ENCODE results near the gene SYDE1. TPM values are rescaled to one million over a fixed set of nuclear protein-coding genes. Genes with fewer than 3 reads are reported as not detected.
"Not testable (repeated sequence)": the region's sequence is repeated elsewhere in the genome, so short reads cannot be mapped to it uniquely, and the experiment has no call there.

Gene SYDE1
- total RNA-seq, 2 donors from 2014 or later, result 17.3 to 28.9 TPM

- H3K4me3 ChIP-seq, result no peak overlapping the region
- H3K9me3 ChIP-seq, result no peaks in the 10 kb centered on the region
These were observed 11.0 kb upstream of the SYDE1 start for GRCh38 chr19:15096223-15096622.

GRCh38 chr19:15097980-15098379 lies 9.2 kb upstream of the SYDE1 start:
- not testable (repeated sequence) for H3K27me3 ChIP-seq; H3K36me3 ChIP-seq; H3K27ac ChIP-seq; H3K4me1 ChIP-seq; H3K9me3 ChIP-seq; H3K4me3 ChIP-seq; DNase-seq (ENCODE audit: low spot score)

More at GRCh38 chr19:15096223-15096622, 11.0 kb upstream of the SYDE1 start:
- Histone ChIP-seq H3K27ac (no peak overlapping the region), H3K27me3 (no peaks in the 10 kb centered on the region), H3K4me1 (peaks cover 0 to 4% of the 10 kb centered on the region in 2 donors), H3K36me3 (no peaks in the 10 kb centered on the region)
- no peak for DNase-seq (ENCODE audit: low spot score)
- TF ChIP-seq CTCF (IDR thresholded peaks at IDR 0.05), result no peak

GRCh38 chr19:15098460-15098859 lies 8.7 kb upstream of the SYDE1 start:
- Histone ChIP-seq H3K4me3 (no peak overlapping the region), H3K27me3 (no peaks in the 10 kb centered on the region), H3K27ac (no peak overlapping the region), H3K9me3 (peaks cover 0 to 2% of the 10 kb centered on the region in 2 donors), H3K36me3 (no peaks in the 10 kb centered on the region), H3K4me1 (no peaks in the 10 kb centered on the region)
- TF ChIP-seq CTCF (IDR thresholded peaks at IDR 0.05), result no peak
- no peak for DNase-seq (ENCODE audit: low spot score)

- Histone ChIP-seq H3K4me1 (no peaks in the 10 kb centered on the region), H3K36me3 (no peaks in the 10 kb centered on the region), H3K4me3 (no peak overlapping the region), H3K9me3 (peaks cover 0 to 8% of the 10 kb centered on the region in 2 donors), H3K27me3 (no peaks in the 10 kb centered on the region), H3K27ac (no peak overlapping the region)
- DNase-seq (ENCODE audit: low spot score), result no peak
- no peak for TF ChIP-seq CTCF (IDR thresholded peaks at IDR 0.05)
These were observed 8.1 kb upstream of the SYDE1 start for GRCh38 chr19:15099017-15099582.

GRCh38 chr19:15101479-15102082 lies 5.6 kb upstream of the SYDE1 start:
- Histone ChIP-seq H3K4me1 (no peaks in the 10 kb centered on the region), H3K27ac (no peak overlapping the region), H3K4me3 (no peak overlapping the region), H3K9me3 (peaks cover 0 to 18% of the 10 kb centered on the region in 2 donors), H3K36me3 (no peaks in the 10 kb centered on the region), H3K27me3 (no peaks in the 10 kb centered on the region)
- DNase-seq (ENCODE audit: low spot score), result no peak
- TF ChIP-seq CTCF (IDR thresholded peaks at IDR 0.05), result peak in 1 of 2 donors; percentile 75

- H3K4me3 ChIP-seq, result no peak overlapping the region
- no peak for DNase-seq (ENCODE audit: low spot score)
- H3K27ac ChIP-seq, result no peak overlapping the region
- no peak for TF ChIP-seq CTCF (IDR thresholded peaks at IDR 0.05)
- H3K27me3 ChIP-seq, result no peaks in the 10 kb centered on the region
- no peaks in the 10 kb centered on the region for H3K36me3 ChIP-seq
- peaks cover 0 to 14% of the 10 kb centered on the region in 2 donors for H3K4me1 ChIP-seq
- peaks cover 0 to 18% of the 10 kb centered on the region in 2 donors for H3K9me3 ChIP-seq
These were observed 3.2 kb upstream of the SYDE1 start for GRCh38 chr19:15104003-15104402.
